HepG2 (cell line): ENCODE measurements around the gene ADGRE2.

ENCODE experiments used
- MAX ChIP-seq: IDR thresholded peaks from 2 replicates; pipeline ENCODE4 v1.6.1; 2012; ENCODE audit warnings: inconsistent platforms
- TF ChIP-seq, protein P1 (sequence below), 2 experiments: IDR thresholded peaks; 2 replicates each; pipeline ENCODE4 v1.6.1; 2011 to 2012; ENCODE audit warnings: low read length in 2 of 2, borderline replicate concordance in 1 of 2, low read depth in 1 of 2, mild to moderate bottlenecking in 1 of 2, moderate library complexity in 1 of 2

DNA sequence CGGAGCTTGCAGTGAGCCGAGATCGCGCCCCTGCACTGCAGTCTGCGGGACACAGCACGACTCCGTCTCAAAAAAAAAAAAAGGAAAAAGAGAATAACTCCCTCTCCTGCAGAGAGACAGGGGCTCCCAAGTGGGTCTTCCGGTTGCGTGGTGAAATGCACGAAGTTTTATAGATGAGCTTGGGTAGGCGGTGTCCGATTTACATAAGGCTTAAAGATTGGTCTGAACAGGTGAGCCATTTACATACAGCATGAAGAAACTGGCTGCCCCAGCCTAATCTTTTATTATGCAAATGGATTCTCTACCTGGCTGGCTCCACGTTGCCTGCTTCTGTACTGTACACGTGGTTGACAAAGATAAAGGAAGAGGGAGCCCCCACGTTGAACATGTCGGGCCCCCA, 19.5 kb downstream of the ADGRE2 start:
- TF ChIP-seq MAX: no peak
- TF ChIP-seq, protein P1, sequence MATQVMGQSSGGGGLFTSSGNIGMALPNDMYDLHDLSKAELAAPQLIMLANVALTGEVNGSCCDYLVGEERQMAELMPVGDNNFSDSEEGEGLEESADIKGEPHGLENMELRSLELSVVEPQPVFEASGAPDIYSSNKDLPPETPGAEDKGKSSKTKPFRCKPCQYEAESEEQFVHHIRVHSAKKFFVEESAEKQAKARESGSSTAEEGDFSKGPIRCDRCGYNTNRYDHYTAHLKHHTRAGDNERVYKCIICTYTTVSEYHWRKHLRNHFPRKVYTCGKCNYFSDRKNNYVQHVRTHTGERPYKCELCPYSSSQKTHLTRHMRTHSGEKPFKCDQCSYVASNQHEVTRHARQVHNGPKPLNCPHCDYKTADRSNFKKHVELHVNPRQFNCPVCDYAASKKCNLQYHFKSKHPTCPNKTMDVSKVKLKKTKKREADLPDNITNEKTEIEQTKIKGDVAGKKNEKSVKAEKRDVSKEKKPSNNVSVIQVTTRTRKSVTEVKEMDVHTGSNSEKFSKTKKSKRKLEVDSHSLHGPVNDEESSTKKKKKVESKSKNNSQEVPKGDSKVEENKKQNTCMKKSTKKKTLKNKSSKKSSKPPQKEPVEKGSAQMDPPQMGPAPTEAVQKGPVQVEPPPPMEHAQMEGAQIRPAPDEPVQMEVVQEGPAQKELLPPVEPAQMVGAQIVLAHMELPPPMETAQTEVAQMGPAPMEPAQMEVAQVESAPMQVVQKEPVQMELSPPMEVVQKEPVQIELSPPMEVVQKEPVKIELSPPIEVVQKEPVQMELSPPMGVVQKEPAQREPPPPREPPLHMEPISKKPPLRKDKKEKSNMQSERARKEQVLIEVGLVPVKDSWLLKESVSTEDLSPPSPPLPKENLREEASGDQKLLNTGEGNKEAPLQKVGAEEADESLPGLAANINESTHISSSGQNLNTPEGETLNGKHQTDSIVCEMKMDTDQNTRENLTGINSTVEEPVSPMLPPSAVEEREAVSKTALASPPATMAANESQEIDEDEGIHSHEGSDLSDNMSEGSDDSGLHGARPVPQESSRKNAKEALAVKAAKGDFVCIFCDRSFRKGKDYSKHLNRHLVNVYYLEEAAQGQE (IDR thresholded peaks at IDR 0.05; ENCODE audit: borderline replicate concordance in 1 of 2, low read depth in 1 of 2, low read length in 2 of 2): no peak
